Measurements from ENCODE around the gene PSTPIP2. TPM values are rescaled to one million over a fixed set of nuclear protein-coding genes. Genes with fewer than 3 reads are reported as not detected.
A peak's percentile ranks its signal among the peaks of the same experiment; 100 is the strongest.

PSTPIP2 gene
- total RNA-seq, 2 experiments from 2014 or later = 14.3 TPM

DNA sequence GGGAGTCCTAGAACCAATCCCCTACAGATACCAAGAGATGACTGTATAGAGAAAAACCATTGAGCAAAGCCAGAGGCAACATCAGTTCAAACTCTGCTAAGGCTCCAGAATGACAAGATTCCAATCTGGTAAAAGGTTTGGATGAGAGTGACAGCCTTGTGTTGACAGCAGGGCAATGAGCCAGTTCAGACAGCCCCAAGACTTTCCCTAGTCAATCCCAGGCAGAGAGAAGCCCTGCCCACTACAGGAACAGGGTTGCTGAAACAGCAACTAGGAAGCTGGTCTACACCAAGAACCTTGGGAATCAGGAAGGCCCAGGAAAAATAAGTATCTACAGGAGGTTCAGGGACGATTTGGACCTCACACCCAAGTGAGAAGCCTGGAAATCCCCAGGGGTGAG, 3.3 kb downstream of the PSTPIP2 start:
- intact Hi-C loops (cut with micrococcal nuclease) = loop anchor here (1.0 kb wide), 3 partner anchors 13 to 55 kb away; no protein-coding TSS in a partner anchor
- Mint-ChIP-seq H3K4me3 (no peak overlapping the region), H3K36me3 (ENCODE audit: low read depth) (peaks cover 2% of the 10 kb centered on the region), H3K27ac (no peak overlapping the region), H3K4me1 (ENCODE audit: low read depth) (peaks cover 44% of the 10 kb centered on the region), H3K27me3 (ENCODE audit: low read depth) (no peaks in the 10 kb centered on the region), H3K9me3 (no peaks in the 10 kb centered on the region)
- DNase-seq = no peak
- CTCF ChIA-PET = interaction anchor here (1.2 kb wide), 1 partner anchor 28 kb away, joined by 3 read pairs; no protein-coding TSS in a partner anchor

- no peak overlapping the region for H3K27ac Mint-ChIP-seq
- H3K4me1 Mint-ChIP-seq (ENCODE audit: low read depth) = peaks cover 35% of the 10 kb centered on the region
- peaks cover 2% of the 10 kb centered on the region for H3K36me3 Mint-ChIP-seq (ENCODE audit: low read depth)
- intact Hi-C loops (cut with micrococcal nuclease) = no loop called here
- H3K9me3 Mint-ChIP-seq = no peaks in the 10 kb centered on the region
- DNase-seq = no peak
- CTCF ChIA-PET = interaction anchor here (0.9 to 1.3 kb wide), 3 partner anchors 14 to 345 kb away, joined by 3 read pairs; no protein-coding TSS in a partner anchor
- H3K4me3 Mint-ChIP-seq = no peak overlapping the region
- no peaks in the 10 kb centered on the region for H3K27me3 Mint-ChIP-seq (ENCODE audit: low read depth)
Measured at GRCh38 chr18:46067438-46068007, 4.5 kb downstream of the PSTPIP2 start.

GRCh38 chr18:46062781-46063180, 9.3 kb downstream of the PSTPIP2 start:
- no peaks in the 10 kb centered on the region for H3K27me3 Mint-ChIP-seq (ENCODE audit: low read depth)
- H3K27ac Mint-ChIP-seq = no peak overlapping the region
- intact Hi-C loops (cut with micrococcal nuclease) = no loop called here
- H3K4me1 Mint-ChIP-seq (ENCODE audit: low read depth) = peaks cover 10% of the 10 kb centered on the region
- H3K36me3 Mint-ChIP-seq (ENCODE audit: low read depth) = peaks cover 2% of the 10 kb centered on the region
- H3K9me3 Mint-ChIP-seq = no peaks in the 10 kb centered on the region
- DNase-seq = no peak
- CTCF ChIA-PET = interaction anchor here (0.8 kb wide), 1 partner anchor 11 kb away, joined by 3 read pairs; no protein-coding TSS in a partner anchor
- no peak overlapping the region for H3K4me3 Mint-ChIP-seq

DNA sequence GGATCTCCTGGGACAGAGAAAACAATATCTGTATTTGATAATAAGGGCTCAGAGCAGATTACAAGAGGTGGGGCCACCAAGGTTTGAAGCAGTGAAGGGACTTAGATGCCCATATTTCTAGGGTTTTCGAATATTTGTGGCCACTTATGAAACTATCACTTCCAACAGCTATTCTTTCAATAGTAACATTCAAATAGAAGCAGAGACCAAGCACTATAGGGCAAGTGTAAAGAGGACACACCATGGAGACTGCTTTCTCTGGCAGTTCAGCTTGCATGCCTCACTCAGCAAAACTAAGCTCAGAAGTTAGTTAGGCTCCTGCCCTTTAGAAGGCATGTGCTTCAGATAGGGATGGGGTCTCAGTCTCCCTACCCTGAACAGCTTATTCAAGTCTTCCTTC, 10.3 kb downstream of the PSTPIP2 start:
- no peaks in the 10 kb centered on the region for H3K27me3 Mint-ChIP-seq (ENCODE audit: low read depth)
- no peak for DNase-seq
- intact Hi-C loops (cut with micrococcal nuclease) = no loop called here
- no peak overlapping the region for H3K4me3 Mint-ChIP-seq
- H3K4me1 Mint-ChIP-seq (ENCODE audit: low read depth) = peaks cover 10% of the 10 kb centered on the region
- H3K36me3 Mint-ChIP-seq (ENCODE audit: low read depth) = no peaks in the 10 kb centered on the region
- CTCF ChIA-PET = interaction anchor here (0.6 to 1.6 kb wide), 3 partner anchors 12 to 87 kb away, joined by 3 to 6 read pairs (median 3); no protein-coding TSS in a partner anchor
- H3K27ac Mint-ChIP-seq = no peak overlapping the region
- H3K9me3 Mint-ChIP-seq = no peaks in the 10 kb centered on the region

DNA sequence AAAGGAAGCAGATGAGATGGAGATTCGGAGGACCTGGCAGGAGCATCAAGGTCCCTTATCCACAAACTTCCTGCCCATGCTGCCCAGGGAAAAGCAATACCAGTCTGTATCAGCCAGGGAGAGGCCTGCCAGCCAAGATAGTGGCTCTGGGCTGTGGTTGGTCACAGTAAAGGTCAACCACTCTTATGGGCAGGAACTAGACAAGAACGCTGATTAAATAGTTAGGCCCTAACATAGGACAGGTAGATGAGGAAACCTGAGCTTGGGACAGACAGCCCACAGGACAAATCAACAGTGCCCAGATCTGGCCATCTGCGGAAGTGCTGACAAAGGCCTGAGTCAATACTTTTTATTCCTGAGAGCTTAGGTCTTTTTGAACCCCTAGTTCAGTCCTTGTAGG, 10.7 kb downstream of the PSTPIP2 start:
- Mint-ChIP-seq H3K4me1 (ENCODE audit: low read depth) (peaks cover 10% of the 10 kb centered on the region), H3K27me3 (ENCODE audit: low read depth) (no peaks in the 10 kb centered on the region)
- CTCF ChIA-PET = interaction anchor here (0.9 to 1.6 kb wide), 2 partner anchors 12 to 87 kb away, joined by 3 to 6 read pairs; no protein-coding TSS in a partner anchor

GRCh38 chr18:46060359-46060841, 11.7 kb downstream of the PSTPIP2 start:
- DNase-seq = no peak
- Mint-ChIP-seq H3K9me3 (no peaks in the 10 kb centered on the region), H3K4me3 (no peak overlapping the region), H3K27ac (no peak overlapping the region), H3K36me3 (ENCODE audit: low read depth) (no peaks in the 10 kb centered on the region), H3K27me3 (ENCODE audit: low read depth) (no peaks in the 10 kb centered on the region), H3K4me1 (ENCODE audit: low read depth) (peaks cover 20% of the 10 kb centered on the region)
- CTCF ChIA-PET = interaction anchor here (0.5 to 0.7 kb wide), 2 partner anchors 13 to 146 kb away, joined by 3 read pairs; no protein-coding TSS in a partner anchor
- intact Hi-C loops (cut with micrococcal nuclease) = no loop called here

More for the DNA sequence above, 10.7 kb downstream of the PSTPIP2 start:
- Mint-ChIP-seq H3K36me3 (ENCODE audit: low read depth) (no peaks in the 10 kb centered on the region), H3K9me3 (no peaks in the 10 kb centered on the region), H3K4me3 (no peak overlapping the region), H3K27ac (no peak overlapping the region)
- intact Hi-C loops (cut with micrococcal nuclease) = no loop called here
- DNase-seq = no peak

DNA sequence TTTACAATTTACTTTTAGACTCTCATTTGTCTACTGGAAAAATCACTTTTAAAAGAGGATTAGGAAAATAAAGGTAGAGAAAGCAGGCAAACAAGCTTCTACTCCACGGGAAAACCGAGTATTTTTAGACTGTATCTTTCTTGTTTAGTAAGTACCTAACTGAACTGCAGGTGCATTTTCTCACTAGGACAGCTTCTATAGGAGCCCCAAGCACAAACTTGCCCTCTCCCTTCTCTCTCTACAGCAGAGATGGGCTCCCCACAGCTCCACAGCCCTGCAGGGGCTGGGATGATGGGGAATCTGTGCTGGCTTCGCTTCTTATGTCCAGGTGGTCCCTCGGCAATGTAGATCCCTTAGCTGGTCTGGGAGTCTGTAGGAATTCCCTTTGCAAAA, 16.2 kb downstream of the PSTPIP2 start:
- Mint-ChIP-seq H3K27me3 (ENCODE audit: low read depth) (no peaks in the 10 kb centered on the region), H3K9me3 (no peaks in the 10 kb centered on the region), H3K4me1 (ENCODE audit: low read depth) (peaks cover 41% of the 10 kb centered on the region), H3K4me3 (peak overlapping the region; percentile 10), H3K27ac (peak overlapping the region; percentile 28), H3K36me3 (ENCODE audit: low read depth) (no peaks in the 10 kb centered on the region)
- CTCF ChIA-PET = interaction anchor here (1.1 to 3.4 kb wide), 4 partner anchors 9 to 118 kb away, joined by 3 to 28 read pairs (median 4); partner anchors contain the start of gene PSTPIP2
- DNase-seq = no peak
- intact Hi-C loops (cut with micrococcal nuclease) = loop anchor here (1.0 kb wide), 4 partner anchors 13 to 59 kb away; no protein-coding TSS in a partner anchor

DNA sequence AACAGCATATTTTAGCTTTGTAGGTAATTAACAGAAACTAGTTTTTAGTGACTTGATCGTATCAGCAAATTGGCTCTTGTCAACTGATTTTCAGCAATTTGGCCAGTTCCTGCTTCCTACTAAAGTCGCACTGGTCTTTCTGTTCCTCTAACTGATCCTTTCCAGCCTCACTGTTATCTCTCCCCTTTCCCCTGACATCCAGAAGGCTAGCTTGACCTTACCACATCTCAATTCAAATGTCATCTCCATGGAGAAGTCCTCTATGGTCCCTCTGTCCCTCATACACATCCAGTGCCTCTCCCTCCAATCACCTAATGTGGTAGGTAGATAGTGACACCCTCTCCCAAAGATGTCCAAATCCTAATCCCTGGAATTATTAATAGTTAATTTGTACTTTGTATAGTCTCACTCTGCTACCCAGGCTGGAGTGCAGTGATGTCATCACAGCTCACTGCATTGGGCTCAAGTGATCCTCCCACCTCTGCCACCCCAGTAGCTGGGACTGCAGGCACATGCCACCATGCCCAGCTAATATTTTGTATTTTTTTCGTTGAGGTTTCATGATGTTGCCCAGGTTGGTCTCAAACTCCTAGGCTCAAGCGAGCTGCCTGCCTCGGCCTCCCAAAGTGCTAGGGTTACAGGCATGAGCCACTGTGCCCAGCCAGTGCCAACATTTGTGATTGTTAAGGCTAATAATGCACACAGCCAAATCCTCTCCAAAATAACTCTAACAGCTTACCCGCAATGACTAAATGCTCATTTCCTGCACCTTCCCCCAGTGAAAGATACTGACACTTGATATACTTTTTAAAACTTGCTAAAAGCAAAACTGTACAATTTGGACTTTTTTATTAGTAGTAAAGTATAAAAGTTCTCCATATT, 16.9 kb downstream of the PSTPIP2 start:
- DNase-seq = peak; percentile 40
- H3K27me3 Mint-ChIP-seq (ENCODE audit: low read depth) = no peaks in the 10 kb centered on the region
- peak overlapping the region; percentile 44 for H3K27ac Mint-ChIP-seq
- intact Hi-C loops (cut with micrococcal nuclease) = loop anchor here (1.0 kb wide), 4 partner anchors 13 to 58 kb away; no protein-coding TSS in a partner anchor
- no peaks in the 10 kb centered on the region for H3K9me3 Mint-ChIP-seq
- no peak overlapping the region for H3K4me3 Mint-ChIP-seq
- H3K36me3 Mint-ChIP-seq (ENCODE audit: low read depth) = no peaks in the 10 kb centered on the region
- CTCF ChIA-PET = interaction anchor here (0.6 to 3.4 kb wide), 5 partner anchors 9 to 117 kb away, joined by 3 to 28 read pairs (median 3); partner anchors contain the start of gene PSTPIP2
- peaks cover 41% of the 10 kb centered on the region for H3K4me1 Mint-ChIP-seq (ENCODE audit: low read depth)

DNA sequence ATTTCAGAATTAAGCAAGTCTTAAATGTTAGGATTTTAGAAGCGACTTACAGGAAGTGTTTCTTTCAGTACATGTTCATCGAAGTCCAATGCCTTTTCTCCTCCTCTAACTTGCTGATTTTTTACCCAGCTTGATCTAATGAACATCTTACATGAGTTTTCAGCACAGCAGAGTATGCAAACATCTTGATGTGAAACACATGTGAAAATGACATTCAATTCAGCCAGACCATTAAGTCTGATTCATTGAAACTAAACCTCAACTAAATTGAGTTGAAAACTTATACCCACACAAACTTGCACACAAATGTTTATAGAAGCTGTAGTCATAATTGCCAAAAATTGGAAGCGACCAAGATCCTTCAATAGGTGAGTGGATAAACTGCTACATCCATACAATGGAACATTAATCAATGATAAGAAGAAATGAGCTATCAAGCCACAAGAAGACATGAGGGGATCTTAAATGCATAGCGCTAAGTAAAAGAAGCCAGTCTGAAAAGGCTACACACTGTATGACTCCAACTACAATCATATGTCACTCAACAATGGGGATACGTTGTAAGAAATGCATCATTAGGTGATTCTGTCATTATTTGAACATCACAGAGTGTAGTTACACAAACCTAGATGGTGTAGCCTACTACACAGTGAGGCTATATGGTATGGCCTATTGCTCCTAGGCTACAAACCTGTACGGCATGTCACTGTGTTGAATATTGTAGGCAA, 18.5 kb downstream of the PSTPIP2 start:
- no peaks in the 10 kb centered on the region for H3K9me3 Mint-ChIP-seq
- no peak overlapping the region for H3K4me3 Mint-ChIP-seq
- H3K27ac Mint-ChIP-seq = no peak overlapping the region
- DNase-seq = no peak
- peaks cover 41% of the 10 kb centered on the region for H3K4me1 Mint-ChIP-seq (ENCODE audit: low read depth)
- no peaks in the 10 kb centered on the region for H3K27me3 Mint-ChIP-seq (ENCODE audit: low read depth)
- intact Hi-C loops (cut with micrococcal nuclease) = loop anchor here (1.0 kb wide), 1 partner anchor 40 kb away; no protein-coding TSS in a partner anchor
- H3K36me3 Mint-ChIP-seq (ENCODE audit: low read depth) = no peaks in the 10 kb centered on the region
- CTCF ChIA-PET = interaction anchor here (0.5 to 3.4 kb wide), 3 partner anchors 14 to 38 kb away, joined by 3 to 28 read pairs (median 5); partner anchors contain the start of gene PSTPIP2

GRCh38 chr18:46051731-46052461, 20.2 kb downstream of the PSTPIP2 start:
- CTCF ChIA-PET = interaction anchor here (0.6 to 0.9 kb wide), 2 partner anchors 15 to 327 kb away, joined by 3 read pairs; no protein-coding TSS in a partner anchor
- no peak for DNase-seq
- peaks cover 43% of the 10 kb centered on the region for H3K4me1 Mint-ChIP-seq (ENCODE audit: low read depth)
- no peak overlapping the region for H3K4me3 Mint-ChIP-seq
- no peaks in the 10 kb centered on the region for H3K9me3 Mint-ChIP-seq
- no peaks in the 10 kb centered on the region for H3K27me3 Mint-ChIP-seq (ENCODE audit: low read depth)
- intact Hi-C loops (cut with micrococcal nuclease) = no loop called here
- H3K27ac Mint-ChIP-seq = no peak overlapping the region
- no peaks in the 10 kb centered on the region for H3K36me3 Mint-ChIP-seq (ENCODE audit: low read depth)

DNA sequence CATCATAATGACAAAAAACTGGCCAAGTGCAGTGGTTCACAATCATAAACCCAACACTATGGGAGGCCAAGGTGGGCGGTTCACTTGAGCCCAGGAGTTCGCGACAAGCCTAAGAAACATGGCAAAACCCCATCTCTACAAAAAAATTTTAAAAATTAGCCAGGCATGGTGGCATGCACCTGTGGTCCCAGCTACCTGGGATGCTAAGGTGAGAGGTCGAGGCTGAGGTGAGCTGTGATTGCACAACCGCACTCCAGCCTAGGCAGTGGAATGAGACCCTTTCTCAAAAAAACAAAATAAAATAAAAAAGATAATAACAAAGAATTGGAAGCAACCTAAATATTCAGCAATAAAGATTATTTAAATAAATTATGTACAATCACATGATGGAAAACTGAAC, 21.8 kb downstream of the PSTPIP2 start:
- H3K36me3 Mint-ChIP-seq (ENCODE audit: low read depth) = no peaks in the 10 kb centered on the region
- no peak overlapping the region for H3K4me3 Mint-ChIP-seq
- CTCF ChIA-PET = no interaction called here
- no peaks in the 10 kb centered on the region for H3K27me3 Mint-ChIP-seq (ENCODE audit: low read depth)
- no peak overlapping the region for H3K27ac Mint-ChIP-seq
- H3K4me1 Mint-ChIP-seq (ENCODE audit: low read depth) = peaks cover 39% of the 10 kb centered on the region
- intact Hi-C loops (cut with micrococcal nuclease) = no loop called here
- no peak for DNase-seq
- no peaks in the 10 kb centered on the region for H3K9me3 Mint-ChIP-seq

Data from activated naive CD4-positive, alpha-beta T cell treated with anti-CD3 and anti-CD28 coated beads for 36 hours (primary cell).